ENCODE results near the gene PC.

DNA sequence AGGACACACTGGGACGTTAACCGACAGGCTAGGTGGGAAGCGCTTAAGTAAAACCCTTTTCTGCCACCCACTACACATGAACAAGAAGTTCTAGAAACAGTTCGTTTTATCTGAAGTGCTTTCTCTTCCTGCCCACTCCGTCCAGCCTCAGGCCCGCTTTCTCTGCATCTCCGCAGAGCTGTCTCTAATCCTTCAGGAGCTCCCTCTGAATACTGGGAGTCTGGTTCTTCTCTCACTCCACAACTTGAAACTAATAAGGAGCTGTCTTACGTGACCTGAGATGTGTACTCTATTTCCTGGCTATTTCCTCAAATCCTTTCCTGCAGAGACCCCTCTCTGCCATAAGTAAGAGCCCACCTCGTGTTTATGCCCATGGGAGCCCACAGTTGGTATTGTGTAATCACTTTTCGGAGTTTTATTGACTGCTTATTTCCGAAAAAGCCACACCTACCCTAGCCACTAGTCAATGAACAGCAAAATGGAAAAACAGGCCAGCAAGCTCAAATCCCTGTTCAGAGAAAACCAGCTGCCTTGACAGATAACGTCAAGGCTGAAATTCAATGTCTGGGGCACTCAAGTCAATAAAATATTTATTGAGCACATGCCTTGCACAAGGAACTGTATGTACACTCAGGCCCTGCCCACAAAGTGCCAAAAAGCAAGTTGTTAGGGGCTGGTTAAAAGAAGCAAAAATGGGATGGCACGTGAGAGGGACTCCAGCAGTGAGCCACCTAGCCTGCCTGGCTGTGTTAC, 4.9 kb downstream of the PC start:
- TF ChIP-seq, protein P1, sequence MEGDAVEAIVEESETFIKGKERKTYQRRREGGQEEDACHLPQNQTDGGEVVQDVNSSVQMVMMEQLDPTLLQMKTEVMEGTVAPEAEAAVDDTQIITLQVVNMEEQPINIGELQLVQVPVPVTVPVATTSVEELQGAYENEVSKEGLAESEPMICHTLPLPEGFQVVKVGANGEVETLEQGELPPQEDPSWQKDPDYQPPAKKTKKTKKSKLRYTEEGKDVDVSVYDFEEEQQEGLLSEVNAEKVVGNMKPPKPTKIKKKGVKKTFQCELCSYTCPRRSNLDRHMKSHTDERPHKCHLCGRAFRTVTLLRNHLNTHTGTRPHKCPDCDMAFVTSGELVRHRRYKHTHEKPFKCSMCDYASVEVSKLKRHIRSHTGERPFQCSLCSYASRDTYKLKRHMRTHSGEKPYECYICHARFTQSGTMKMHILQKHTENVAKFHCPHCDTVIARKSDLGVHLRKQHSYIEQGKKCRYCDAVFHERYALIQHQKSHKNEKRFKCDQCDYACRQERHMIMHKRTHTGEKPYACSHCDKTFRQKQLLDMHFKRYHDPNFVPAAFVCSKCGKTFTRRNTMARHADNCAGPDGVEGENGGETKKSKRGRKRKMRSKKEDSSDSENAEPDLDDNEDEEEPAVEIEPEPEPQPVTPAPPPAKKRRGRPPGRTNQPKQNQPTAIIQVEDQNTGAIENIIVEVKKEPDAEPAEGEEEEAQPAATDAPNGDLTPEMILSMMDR (conservative IDR thresholded peaks at IDR 0.05; ENCODE audit: low read depth, low read length), result no peak
- TF ChIP-seq EZH2 (IDR thresholded peaks at IDR 0.05; ENCODE audit: low read length, unreplicated experiment) (no peak), EZH2phosphoT487 (IDR thresholded peaks at IDR 0.05; ENCODE audit: borderline replicate concordance, low read length) (no peak)

Measured in PC-3 (cell line).